GM12874 (cell line): Measurements from ENCODE around the gene EXOC5.
A peak's percentile ranks its signal among the peaks of the same experiment; 100 is the strongest.

ENCODE experiments used
- TF ChIP-seq, protein P1 (sequence below): IDR thresholded peaks from 2 replicates; pipeline ENCODE4 v1.5.1; 2011; ENCODE audit warnings: low read depth, mild to moderate bottlenecking, control low read depth, low read length, moderate library complexity; ENCODE audit not compliant: insufficient read depth

The EXOC5 gene, protein sequence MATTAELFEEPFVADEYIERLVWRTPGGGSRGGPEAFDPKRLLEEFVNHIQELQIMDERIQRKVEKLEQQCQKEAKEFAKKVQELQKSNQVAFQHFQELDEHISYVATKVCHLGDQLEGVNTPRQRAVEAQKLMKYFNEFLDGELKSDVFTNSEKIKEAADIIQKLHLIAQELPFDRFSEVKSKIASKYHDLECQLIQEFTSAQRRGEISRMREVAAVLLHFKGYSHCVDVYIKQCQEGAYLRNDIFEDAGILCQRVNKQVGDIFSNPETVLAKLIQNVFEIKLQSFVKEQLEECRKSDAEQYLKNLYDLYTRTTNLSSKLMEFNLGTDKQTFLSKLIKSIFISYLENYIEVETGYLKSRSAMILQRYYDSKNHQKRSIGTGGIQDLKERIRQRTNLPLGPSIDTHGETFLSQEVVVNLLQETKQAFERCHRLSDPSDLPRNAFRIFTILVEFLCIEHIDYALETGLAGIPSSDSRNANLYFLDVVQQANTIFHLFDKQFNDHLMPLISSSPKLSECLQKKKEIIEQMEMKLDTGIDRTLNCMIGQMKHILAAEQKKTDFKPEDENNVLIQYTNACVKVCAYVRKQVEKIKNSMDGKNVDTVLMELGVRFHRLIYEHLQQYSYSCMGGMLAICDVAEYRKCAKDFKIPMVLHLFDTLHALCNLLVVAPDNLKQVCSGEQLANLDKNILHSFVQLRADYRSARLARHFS

DNA sequence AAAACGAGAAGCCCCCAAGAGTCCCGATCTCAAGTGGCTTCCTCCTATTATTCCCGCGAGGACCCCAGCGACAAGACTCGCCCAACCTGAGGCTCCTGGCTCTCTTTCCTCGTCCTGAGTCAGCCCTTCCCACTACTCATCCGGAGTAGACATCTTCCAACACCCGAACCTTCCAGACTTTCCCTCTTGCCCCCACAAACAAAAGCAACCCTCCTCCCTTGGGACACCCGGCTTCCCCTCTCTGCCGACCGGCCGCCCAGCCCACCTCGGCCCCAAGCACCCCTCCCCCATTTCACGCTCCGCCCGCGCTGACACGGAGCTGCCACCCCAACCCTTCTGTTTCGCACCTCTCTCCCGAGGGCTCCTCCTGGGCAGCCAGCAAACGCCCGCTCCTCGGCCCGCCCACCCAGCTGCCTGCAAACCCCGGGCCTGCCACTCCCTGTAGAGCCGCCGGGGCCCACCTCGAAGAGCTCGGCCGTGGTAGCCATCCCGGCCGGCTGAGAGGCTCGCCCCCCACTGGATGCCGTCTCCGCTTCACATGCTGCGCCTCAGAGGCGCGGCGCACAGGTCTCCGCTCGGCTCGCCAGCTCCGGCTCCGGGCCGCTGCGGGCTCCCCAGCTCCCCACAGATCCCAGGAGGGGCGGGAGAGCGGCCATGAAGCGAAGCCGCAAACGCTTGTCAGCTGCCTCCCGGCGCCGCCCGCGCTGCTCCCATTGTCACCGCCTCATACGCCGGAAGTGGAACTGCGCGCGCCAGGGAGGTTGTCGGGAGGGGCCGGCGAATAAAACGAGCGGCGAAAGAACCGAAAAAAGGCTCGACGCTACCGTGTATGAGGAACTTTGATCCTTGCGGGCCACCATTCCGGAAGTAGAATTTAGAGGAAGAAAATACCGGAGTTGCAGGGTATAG is at the start of gene EXOC5, which contains the start of gene AP5M1:
Gene EXOC5, minus strand, starts transcription at position 745 of the 909 bp plus-strand sequence. Its CDS starts 257 bp downstream, at position 488.
Gene AP5M1, plus strand, starts transcription at position 811 of the 909 bp plus-strand sequence. CDS start 344 bp downstream, outside the sequence.
- TF ChIP-seq, protein P1, sequence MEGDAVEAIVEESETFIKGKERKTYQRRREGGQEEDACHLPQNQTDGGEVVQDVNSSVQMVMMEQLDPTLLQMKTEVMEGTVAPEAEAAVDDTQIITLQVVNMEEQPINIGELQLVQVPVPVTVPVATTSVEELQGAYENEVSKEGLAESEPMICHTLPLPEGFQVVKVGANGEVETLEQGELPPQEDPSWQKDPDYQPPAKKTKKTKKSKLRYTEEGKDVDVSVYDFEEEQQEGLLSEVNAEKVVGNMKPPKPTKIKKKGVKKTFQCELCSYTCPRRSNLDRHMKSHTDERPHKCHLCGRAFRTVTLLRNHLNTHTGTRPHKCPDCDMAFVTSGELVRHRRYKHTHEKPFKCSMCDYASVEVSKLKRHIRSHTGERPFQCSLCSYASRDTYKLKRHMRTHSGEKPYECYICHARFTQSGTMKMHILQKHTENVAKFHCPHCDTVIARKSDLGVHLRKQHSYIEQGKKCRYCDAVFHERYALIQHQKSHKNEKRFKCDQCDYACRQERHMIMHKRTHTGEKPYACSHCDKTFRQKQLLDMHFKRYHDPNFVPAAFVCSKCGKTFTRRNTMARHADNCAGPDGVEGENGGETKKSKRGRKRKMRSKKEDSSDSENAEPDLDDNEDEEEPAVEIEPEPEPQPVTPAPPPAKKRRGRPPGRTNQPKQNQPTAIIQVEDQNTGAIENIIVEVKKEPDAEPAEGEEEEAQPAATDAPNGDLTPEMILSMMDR = peak; percentile 7; the same call in 1 of the 2 replicates

DNA sequence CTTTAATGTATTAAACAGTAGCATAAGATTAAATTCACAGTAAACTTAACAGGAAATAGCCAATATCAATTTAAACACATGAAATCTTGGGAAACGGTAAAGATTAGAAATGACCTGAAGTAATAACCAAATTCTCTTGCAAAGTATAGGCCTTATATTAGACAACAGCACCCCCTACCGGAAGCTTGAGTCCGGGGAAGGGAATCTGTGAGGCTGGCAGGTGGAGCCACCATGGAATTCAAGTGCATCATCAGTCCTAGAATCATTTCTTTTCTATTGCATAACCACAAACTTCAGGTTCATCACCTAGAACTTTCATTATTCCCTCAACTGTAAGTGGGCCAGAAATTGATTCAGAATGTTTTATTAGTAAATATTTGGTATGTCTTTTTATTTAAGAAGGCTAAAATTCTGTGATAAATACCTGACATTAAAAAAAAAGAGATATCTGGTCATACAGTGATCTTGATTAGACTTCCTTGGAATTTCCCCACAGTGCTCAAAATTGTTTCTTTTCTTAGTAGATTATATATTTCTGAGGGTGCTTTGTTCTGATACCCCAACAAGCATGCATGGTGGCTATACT is 48.6 kb upstream of the EXOC5 start:
- TF ChIP-seq, protein P1 = peak; percentile 70

DNA sequence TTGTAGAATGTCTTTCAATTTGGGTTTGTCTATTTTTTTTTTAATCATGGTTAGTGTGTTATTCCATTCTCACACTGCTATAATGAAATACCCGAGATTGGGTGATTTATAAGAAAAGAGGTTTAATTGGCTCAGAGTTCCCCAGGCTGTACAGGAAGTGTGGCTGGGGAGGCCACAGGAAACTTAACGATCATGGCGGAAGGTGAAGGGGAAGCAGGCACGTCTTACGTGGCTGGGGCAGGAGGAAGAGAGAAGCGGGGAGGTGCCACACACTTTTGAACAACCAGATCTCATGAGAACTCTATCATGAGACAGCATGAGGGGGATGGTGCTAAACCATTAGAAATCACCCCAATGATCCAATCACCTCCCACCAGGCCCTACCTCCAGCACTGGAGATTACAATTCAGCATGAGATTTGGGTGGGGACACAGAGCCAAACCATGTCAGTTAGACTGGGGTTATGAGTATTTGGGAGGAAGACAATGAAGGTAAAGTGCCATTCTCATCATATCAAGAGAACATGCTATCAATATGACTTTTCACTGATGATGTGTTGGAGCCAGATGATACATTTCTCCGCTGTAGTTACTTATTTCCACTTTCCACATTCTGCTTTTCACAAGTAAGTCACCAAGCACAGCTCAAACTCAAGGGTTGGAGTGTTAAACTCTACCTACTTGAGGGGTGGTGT is 45.8 kb upstream of the EXOC5 start:
- TF ChIP-seq, protein P1 = no peak

DNA sequence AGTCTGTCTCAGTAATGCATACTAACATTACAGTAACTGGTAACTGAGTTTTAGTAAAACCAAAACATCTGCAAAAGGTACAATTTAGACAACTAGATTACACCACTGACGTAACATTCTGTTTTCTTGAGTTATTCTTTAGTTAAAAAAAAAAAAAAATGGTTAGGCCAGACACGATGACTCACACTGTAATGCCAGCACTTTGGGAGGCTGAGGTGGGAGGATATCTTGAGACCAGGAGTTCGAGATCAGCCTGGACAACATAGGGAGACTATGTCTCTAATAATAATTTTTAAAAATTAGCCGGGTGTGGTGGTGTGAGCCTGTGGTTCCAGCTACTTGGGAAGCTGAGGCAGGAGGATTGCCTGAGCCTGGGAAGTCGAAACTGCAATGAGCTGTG is 34.2 kb upstream of the EXOC5 start:
- TF ChIP-seq, protein P1 = no peak

GRCh38 chr14:57299511-57299910 is 30.8 kb upstream of the EXOC5 start:
- TF ChIP-seq, protein P1 = no peak

DNA sequence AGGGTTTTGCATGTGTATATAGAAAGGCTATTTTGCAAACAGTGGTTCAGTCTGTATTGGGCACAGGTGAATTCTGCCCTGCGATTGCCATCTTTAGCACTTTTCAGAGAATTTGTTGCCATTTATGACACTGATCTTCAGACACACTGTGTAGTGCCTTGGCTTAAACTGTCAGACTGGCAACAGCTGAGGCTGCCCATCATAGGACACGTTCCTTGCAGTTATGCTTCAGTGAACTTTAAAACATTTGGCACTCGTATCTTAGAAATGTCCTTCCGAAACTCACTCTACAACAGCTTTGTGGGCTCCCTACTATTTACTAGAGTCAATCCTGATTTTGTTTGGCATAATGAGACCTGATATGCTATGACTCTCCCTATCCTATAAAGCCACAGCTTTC is 29.1 kb upstream of the EXOC5 start:
- TF ChIP-seq, protein P1 = no peak
